Measurements from ENCODE around the gene SYCE1.
A peak's percentile ranks its signal among the peaks of the same experiment; 100 is the strongest.
"Not testable (repeated sequence)": the region's sequence is repeated elsewhere in the genome, so short reads cannot be mapped to it uniquely, and the experiment has no call there.

SYCE1 gene, protein sequence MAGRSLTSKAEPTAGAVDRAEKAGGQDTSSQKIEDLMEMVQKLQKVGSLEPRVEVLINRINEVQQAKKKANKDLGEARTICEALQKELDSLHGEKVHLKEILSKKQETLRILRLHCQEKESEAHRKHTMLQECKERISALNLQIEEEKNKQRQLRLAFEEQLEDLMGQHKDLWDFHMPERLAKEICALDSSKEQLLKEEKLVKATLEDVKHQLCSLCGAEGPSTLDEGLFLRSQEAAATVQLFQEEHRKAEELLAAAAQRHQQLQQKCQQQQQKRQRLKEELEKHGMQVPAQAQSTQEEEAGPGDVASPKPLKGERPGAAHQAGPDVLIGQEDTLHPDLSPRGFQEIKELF

DNA sequence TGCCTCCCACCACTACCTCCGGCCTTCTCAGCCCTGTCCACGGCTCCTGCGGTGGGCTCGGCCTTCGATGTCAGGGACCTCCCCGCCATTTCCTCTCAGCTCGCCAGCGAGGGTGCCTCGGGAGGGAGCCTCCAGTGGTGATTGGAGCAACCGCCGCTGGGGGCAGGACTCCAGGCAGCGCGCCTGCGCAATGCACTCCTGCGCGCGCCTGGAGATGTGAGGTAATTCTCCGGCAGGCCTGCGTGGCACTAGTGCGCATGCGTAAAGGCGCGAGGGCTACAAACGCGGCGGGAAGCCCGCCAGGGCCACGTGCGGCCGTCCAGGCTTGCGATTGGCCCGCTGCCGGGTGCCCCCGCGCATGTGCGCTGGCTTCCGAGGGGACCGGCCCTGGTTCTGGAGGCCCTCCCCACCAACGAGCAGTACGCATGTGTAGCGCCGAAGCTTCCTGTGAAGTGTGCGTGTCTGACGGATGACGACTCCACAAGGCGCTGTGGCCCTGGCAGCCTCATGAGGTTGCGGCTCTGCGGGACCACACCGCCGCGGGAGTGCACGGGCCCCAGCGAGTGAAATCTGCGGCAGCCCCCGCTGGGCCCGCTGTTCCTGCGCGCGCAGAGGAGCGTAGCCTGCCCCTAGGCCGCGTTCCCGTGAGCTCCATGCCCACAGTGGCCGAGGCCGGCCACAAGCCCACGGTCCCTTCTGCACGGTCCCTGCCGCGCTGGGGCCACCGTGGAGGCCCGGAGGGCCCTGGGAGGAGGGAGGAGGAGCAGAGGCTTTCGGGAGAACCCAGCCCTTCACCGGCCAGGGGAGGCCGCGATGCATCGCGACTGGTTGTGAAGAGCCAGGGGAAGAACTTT lies at the start of gene SYCE1:
SYCE1 (minus strand) TSS at position 143 of the 854 bp plus-strand sequence; CDS start at position 89, 54 bp downstream.
- no peak within 1 kb of the TSS for H3K4me2 ChIP-seq
- no peaks in the 10 kb centered on the region for H4K20me1 ChIP-seq
- no peak within 1 kb of the TSS for H3K9ac ChIP-seq
- H3K4me3 ChIP-seq: 0 out of 2 replicates have a peak within 1 kb of the TSS, but pooled peaks have one; percentile 28
- no peaks in the 10 kb centered on the region for H3K36me3 ChIP-seq
- no peak for TF ChIP-seq Cebpa-rat (IDR thresholded peaks at IDR 0.05)
- H3K27me3 ChIP-seq: peaks cover 4% of the 10 kb centered on the region; the same call in 1 of the 2 replicates
- no peaks in the 10 kb centered on the region; the same call in 1 of the 2 replicates for H3K4me1 ChIP-seq
- H3K9me3 ChIP-seq: peaks cover 40% of the 10 kb centered on the region
- H3K27ac ChIP-seq: no peak within 1 kb of the TSS

DNA sequence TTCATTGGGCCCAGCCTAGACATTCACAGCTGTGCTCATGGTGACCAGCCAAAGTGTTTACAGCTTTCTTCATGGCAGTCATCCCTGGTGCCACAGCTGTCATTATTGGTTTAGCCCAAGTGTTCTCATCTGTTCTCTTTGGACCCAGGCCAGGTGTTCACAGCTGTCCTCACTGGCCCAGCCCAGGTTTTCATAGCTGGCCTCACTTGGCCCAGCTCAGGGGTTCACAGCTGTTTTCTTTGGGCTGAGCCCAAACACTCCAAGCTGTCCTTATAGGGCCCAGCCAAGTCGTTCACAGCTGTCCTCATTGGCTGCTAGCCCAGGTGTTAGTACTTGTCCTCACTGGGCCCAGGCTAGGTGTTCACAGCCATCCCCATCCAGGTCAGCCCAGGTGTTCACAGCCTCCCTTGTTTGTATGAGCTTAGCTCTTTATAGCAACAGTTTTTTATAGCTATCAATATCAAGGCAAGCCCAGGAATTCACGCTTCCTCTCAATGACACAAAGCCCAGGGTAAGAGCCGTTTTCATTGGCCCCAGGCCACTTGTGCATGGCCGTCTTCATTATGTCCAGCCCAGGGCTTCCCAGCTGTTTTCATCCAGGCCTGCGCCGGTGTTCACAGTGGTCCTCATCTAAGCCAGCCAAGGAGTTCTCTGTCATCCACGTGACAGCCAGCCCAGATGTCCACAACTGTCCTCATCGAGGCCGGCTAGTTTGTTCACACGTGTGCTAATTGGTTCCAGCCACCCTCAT lies 49.6 kb upstream of the SYCE1 start:
- Histone ChIP-seq H3K4me2 (no peak overlapping the region), H3K36me3 (no peaks in the 10 kb centered on the region)

DNA sequence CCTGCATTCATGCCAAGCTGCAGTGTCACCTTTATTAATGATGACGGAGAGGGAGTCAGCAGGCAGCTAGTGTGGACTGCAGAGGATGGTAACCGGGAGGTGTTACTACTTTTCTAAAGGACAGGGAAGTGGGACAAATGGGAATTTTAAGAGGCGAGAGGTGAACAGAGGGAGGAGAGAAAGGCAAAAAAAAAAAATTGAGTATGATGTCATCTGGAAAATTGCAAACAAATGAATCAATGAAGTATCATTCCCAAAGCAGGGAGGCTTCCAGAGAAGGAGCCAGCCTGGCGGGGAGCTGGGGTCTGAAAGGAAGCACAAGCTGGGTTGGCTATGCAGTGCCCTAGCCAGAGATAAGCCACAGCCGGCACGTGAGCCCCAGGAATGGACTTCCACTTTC lies 48.3 kb upstream of the SYCE1 start:
- Histone ChIP-seq H4K20me1 (no peaks in the 10 kb centered on the region), H3K9ac (no peak overlapping the region), H3K27me3 (no peaks in the 10 kb centered on the region), H3K4me3 (no peak overlapping the region), H3K9me3 (peaks cover 9% of the 10 kb centered on the region; the same call in 1 of the 2 replicates), H3K27ac (no peak overlapping the region), H3K36me3 (no peaks in the 10 kb centered on the region), H3K4me2 (no peak overlapping the region), H3K4me1 (peaks cover 12% of the 10 kb centered on the region)
- no peak for TF ChIP-seq Cebpa-rat (IDR thresholded peaks at IDR 0.05)

More for the DNA sequence above, 49.6 kb upstream of the SYCE1 start:
- Histone ChIP-seq H4K20me1 (no peaks in the 10 kb centered on the region), H3K27ac (no peak overlapping the region), H3K9me3 (0 out of 2 replicates have a peak, but pooled peaks cover 5% of the 10 kb centered on the region), H3K4me3 (no peak overlapping the region), H3K27me3 (no peaks in the 10 kb centered on the region), H3K4me1 (peaks cover under 1% of the 10 kb centered on the region; the same call in 1 of the 2 replicates), H3K9ac (no peak overlapping the region)
- TF ChIP-seq Cebpa-rat (IDR thresholded peaks at IDR 0.05): no peak

DNA sequence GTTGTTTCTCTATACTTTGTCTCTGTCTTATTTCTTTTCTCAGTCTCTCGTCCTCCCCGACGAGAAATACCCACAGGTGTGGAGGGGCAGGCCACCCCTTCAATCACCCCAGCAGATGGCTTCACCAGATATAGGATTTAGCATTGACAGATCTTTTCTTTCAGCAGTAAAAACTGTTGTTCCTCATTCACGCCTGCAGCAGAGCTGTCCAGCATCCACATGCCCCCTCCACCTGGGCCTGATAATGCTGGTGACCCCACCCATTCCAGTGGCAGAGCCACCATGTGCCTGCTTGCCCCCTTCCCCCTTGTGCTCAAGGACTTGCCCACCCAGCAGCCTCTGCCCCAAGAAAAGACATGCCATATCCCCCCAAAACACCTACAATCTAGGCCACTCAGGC lies 45.7 kb upstream of the SYCE1 start:
- H4K20me1 ChIP-seq: no peaks in the 10 kb centered on the region
- H3K4me1 ChIP-seq: peaks cover 12% of the 10 kb centered on the region
- H3K4me2 ChIP-seq: no peak overlapping the region
- no peak overlapping the region for H3K27ac ChIP-seq
- peaks cover 31% of the 10 kb centered on the region for H3K9me3 ChIP-seq
- no peaks in the 10 kb centered on the region for H3K27me3 ChIP-seq
- no peak overlapping the region for H3K9ac ChIP-seq
- no peak for TF ChIP-seq Cebpa-rat (IDR thresholded peaks at IDR 0.05)
- no peak overlapping the region for H3K4me3 ChIP-seq
- H3K36me3 ChIP-seq: no peaks in the 10 kb centered on the region

DNA sequence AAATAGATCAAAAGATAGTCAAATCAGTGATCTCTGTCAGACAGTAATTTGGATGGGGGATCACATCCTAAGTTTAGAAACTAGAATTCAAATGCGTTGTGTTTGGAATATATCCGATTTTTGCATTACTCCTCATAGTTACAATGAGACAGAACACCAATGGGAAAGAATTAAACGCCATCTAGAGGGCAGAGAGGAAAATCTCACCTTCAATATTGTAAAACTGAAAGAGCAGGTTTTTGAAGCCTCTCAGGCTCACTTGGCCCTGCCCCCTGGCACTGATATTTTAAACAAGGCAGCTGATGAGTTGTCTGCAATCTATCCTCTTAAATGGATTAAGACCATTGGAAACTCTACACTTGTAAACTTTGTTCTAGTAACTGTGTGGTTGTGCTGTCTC lies 43.5 kb upstream of the SYCE1 start:
- H3K27me3 ChIP-seq: no peaks in the 10 kb centered on the region
- no peaks in the 10 kb centered on the region for H3K36me3 ChIP-seq
- H3K4me1 ChIP-seq: peaks cover 12% of the 10 kb centered on the region
- no peak overlapping the region; the same call in 1 of the 2 replicates for H3K4me3 ChIP-seq
- TF ChIP-seq Cebpa-rat (IDR thresholded peaks at IDR 0.05): no peak
- peaks cover 52% of the 10 kb centered on the region for H3K9me3 ChIP-seq
- no peak overlapping the region for H3K27ac ChIP-seq
- H3K9ac ChIP-seq: no peak overlapping the region
- no peaks in the 10 kb centered on the region for H4K20me1 ChIP-seq
- H3K4me2 ChIP-seq: peak overlapping the region; percentile 48

DNA sequence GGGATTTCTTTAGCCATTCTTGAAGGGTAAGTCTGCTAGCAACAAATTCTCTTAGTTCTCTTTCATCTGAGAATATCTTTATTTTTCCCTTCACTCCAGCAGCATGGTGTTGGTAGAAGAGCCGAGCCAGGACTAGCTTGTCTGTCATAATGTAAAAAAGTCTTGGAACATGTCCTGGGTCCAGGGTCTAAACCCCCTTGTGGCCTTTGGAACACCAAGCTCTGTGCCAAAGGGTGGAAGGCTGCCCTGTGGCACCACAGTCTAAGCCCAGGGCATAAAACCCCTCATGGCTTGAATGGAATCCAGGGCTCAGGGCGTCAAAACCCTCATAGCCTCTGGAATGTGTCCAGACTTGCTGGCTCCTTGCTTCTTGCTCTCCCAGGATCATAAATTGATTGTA lies 38.1 kb upstream of the SYCE1 start:
- not testable (repeated sequence) for H3K9ac ChIP-seq, H3K4me3 ChIP-seq, H3K4me1 ChIP-seq, H3K27ac ChIP-seq, H3K36me3 ChIP-seq, H4K20me1 ChIP-seq, H3K4me2 ChIP-seq, H3K27me3 ChIP-seq
- H3K9me3 ChIP-seq: peaks cover 48% of the 10 kb centered on the region

DNA sequence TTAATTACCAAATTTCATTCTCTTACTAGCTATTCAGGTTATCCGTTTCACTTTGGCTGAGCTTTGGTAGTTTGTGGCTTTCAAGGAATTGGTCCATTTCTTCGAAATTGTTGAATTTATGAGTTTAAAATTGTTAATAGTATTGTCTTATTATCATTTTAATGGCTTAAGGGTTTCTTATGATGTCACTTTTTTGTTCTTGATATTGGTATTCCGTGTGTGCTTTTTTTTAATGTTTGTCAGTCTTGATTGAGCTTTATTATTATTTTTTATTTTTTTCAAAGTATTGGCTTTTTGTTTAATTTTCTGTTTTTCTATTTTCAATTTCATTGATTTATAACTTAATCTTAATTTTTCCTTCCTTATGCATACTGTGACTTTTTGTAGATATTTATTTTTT lies 35.3 kb upstream of the SYCE1 start:
- no peaks in the 10 kb centered on the region for H3K36me3 ChIP-seq
- H3K9ac ChIP-seq: no peak overlapping the region
- peaks cover 20% of the 10 kb centered on the region for H3K9me3 ChIP-seq
- no peak overlapping the region for H3K4me3 ChIP-seq
- TF ChIP-seq Cebpa-rat (IDR thresholded peaks at IDR 0.05): no peak
- H3K27me3 ChIP-seq: no peaks in the 10 kb centered on the region
- H4K20me1 ChIP-seq: no peaks in the 10 kb centered on the region
- no peak overlapping the region for H3K27ac ChIP-seq
- H3K4me1 ChIP-seq: no peaks in the 10 kb centered on the region
- H3K4me2 ChIP-seq: no peak overlapping the region

DNA sequence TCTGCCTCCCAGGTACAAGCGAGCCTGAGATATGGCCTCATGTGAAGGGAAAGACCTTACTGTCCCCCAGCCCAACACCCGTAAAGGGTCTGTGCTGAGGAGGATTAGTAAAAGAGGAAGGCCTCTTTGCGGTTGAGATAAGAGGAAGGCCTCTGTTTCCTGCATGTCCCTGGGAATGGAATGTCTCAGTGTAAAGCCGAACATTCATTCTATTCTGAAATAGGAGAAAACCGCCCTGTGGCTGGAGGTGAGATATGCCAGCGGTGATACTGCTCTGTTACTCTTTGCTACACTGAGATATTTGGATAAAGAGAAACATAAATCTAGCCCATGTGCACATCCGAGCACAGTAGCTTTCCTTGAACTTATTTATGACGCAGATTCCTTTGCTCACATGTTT lies 34.5 kb upstream of the SYCE1 start:
- not testable (repeated sequence) for H3K36me3 ChIP-seq, H3K4me3 ChIP-seq, H4K20me1 ChIP-seq, H3K27ac ChIP-seq, H3K27me3 ChIP-seq, H3K4me2 ChIP-seq, H3K4me1 ChIP-seq, H3K9ac ChIP-seq
- H3K9me3 ChIP-seq: peaks cover 13% of the 10 kb centered on the region

DNA sequence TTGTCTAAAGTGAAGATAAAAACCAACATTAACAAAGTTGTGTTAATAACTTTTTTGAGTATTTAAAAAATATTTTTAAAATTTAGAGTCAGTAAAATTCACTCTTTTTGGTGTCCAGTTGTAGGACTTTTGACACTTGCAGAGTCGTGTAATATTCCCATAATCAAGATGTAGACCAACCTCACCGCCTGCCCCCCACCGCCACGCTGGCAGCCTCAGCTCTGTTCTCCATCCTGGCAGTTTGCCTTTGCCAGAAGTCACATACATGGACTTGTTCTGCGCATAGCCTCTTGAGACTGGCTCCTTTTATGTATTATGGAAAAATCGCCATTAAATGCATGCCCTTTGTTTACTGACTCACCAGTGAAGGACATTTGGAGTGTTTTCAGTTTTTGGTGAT lies 27.3 kb upstream of the SYCE1 start:
- H3K9ac ChIP-seq: no peak overlapping the region
- H3K4me3 ChIP-seq: no peak overlapping the region
- H3K4me1 ChIP-seq: no peaks in the 10 kb centered on the region
- H3K36me3 ChIP-seq: no peaks in the 10 kb centered on the region
- H3K4me2 ChIP-seq: no peak overlapping the region
- TF ChIP-seq Cebpa-rat (IDR thresholded peaks at IDR 0.05): no peak
- no peaks in the 10 kb centered on the region for H3K27me3 ChIP-seq
- H3K27ac ChIP-seq: no peak overlapping the region
- no peaks in the 10 kb centered on the region for H3K9me3 ChIP-seq
- H4K20me1 ChIP-seq: no peaks in the 10 kb centered on the region
